PFSK-1 (cell line): ENCODE measurements around the gene SMIM22.

Experiments used
- POLR2AphosphoS5 ChIP-seq: IDR thresholded peaks from 2 replicates; pipeline ENCODE4 v1.6.1; 2012; ENCODE audit warnings: low read depth, mild to moderate bottlenecking, control low read depth, low read length, moderate library complexity
- TAF1 ChIP-seq: IDR thresholded peaks from 2 replicates; pipeline ENCODE4 v1.6.1; 2012; ENCODE audit warnings: low read length, control low read depth, borderline replicate concordance; ENCODE audit not compliant: insufficient read depth
- TF ChIP-seq, protein P1 (sequence below), 2 experiments: IDR thresholded peaks; 2 replicates each; pipeline versions ENCODE4 v1.6.1 to v1.8.0; 2011 to 2012; ENCODE audit warnings: low read depth in 2 of 2, low read length in 2 of 2, control low read depth in 1 of 2, inconsistent platforms in 1 of 2, mild to moderate bottlenecking in 1 of 2, moderate library complexity in 1 of 2; ENCODE audit not compliant: insufficient read depth in 1 of 2

DNA sequence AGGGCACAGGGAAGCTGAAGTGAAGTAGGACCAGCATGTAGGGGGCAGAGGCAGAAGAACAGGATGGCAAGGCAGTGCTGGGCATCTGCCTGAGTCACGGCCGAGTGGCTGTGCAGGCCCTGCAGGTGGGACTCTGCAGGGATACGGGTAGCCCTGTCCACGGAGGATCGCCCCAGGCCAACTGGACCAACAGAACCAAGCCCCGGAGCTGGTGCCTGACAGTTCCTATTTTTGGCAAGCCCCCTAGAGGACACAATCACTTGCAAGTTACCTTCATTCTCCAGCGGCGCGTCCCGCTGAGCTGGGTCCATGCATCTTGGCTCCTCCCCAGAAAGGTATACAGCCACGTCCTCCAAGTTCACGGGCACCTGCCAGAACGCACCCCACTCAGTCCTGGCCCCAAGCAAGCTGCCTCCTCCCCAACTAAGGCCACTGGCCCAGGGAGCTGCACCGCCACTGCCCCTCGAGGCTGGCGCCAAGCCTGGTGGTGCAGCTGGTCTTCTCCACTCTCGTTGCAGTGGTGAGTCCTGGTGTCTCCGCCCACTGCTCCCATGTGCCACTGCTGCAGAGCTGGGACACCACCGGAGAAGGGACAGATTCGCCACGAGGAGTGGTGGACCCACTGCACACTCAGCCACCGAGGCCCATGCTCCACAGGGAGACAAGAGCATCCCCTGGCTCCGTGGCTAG is 34.8 kb upstream of the SMIM22 start:
- TF ChIP-seq, protein P1, sequence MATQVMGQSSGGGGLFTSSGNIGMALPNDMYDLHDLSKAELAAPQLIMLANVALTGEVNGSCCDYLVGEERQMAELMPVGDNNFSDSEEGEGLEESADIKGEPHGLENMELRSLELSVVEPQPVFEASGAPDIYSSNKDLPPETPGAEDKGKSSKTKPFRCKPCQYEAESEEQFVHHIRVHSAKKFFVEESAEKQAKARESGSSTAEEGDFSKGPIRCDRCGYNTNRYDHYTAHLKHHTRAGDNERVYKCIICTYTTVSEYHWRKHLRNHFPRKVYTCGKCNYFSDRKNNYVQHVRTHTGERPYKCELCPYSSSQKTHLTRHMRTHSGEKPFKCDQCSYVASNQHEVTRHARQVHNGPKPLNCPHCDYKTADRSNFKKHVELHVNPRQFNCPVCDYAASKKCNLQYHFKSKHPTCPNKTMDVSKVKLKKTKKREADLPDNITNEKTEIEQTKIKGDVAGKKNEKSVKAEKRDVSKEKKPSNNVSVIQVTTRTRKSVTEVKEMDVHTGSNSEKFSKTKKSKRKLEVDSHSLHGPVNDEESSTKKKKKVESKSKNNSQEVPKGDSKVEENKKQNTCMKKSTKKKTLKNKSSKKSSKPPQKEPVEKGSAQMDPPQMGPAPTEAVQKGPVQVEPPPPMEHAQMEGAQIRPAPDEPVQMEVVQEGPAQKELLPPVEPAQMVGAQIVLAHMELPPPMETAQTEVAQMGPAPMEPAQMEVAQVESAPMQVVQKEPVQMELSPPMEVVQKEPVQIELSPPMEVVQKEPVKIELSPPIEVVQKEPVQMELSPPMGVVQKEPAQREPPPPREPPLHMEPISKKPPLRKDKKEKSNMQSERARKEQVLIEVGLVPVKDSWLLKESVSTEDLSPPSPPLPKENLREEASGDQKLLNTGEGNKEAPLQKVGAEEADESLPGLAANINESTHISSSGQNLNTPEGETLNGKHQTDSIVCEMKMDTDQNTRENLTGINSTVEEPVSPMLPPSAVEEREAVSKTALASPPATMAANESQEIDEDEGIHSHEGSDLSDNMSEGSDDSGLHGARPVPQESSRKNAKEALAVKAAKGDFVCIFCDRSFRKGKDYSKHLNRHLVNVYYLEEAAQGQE (IDR thresholded peaks at IDR 0.05; ENCODE audit: insufficient read depth in 1 of 2, low read depth in 2 of 2, low read length in 2 of 2): no peak
- TF ChIP-seq POLR2AphosphoS5 (no peak), TAF1 (no peak)
